HEK293 (cell line): ENCODE results near the gene KIRREL3.

Experiments used
- CTCF ChIP-seq: fragments of 450-650 bp; formaldehyde crosslinking; IDR thresholded peaks from 2 replicates; pipeline ENCODE4 v1.5.1; 2016; ENCODE audit warnings: missing biosample characterization, missing genetic modification characterization
- KLF1 ChIP-seq: fragments of 450-650 bp; formaldehyde crosslinking; IDR thresholded peaks from 2 replicates; pipeline ENCODE4 v1.5.1; 2016; ENCODE audit warnings: missing biosample characterization, missing genetic modification characterization
- SP2 ChIP-seq: fragments of 450-650 bp; formaldehyde crosslinking; IDR thresholded peaks from 2 replicates; pipeline ENCODE4 v1.5.1; 2016; ENCODE audit warnings: missing biosample characterization, missing genetic modification characterization
- ZNF624 ChIP-seq: fragments of 450-650 bp; formaldehyde crosslinking; IDR thresholded peaks from 2 replicates; pipeline ENCODE4 v1.5.1; 2017; ENCODE audit warnings: missing biosample characterization, missing genetic modification characterization
- ZNF704 ChIP-seq: fragments of 450-650 bp; formaldehyde crosslinking; IDR thresholded peaks from 2 replicates; pipeline ENCODE4 v1.5.1; 2016; ENCODE audit warnings: missing biosample characterization, missing genetic modification characterization

GRCh38 chr11:126834573-126834972 lies 166.0 kb downstream of the KIRREL3 start:
- no peak for TF ChIP-seq SP2 (tag by site-specific recombination)
- no peak for TF ChIP-seq CTCF (tag by site-specific recombination)
- TF ChIP-seq ZNF704, result no peak
- TF ChIP-seq KLF1 (tag by site-specific recombination), result no peak
- no peak for TF ChIP-seq ZNF624 (tag by site-specific recombination)
